HL-60 (cell line): ENCODE data around the gene OGDH.

ENCODE experiments used
- DNase-seq, 2 experiments: peaks; one replicate each; pipeline ENCODE4 v3.0.0-alpha.2; 2010 to 2020; ENCODE audit warnings: low read depth in 1 of 2, low spot score in 1 of 2
- H3K27ac ChIP-seq: fragments of 250-450 bp; sonication (Bioruptor Pico); replicated peaks from 2 replicates; pipeline ENCODE4 v1.5.1; 2020; ENCODE audit warnings: mild to moderate bottlenecking, moderate library complexity
- H3K27me3 ChIP-seq: fragments of 250-450 bp; sonication (Bioruptor Pico); 2 replicates; pipeline ENCODE4 v1.5.1; 2021; ENCODE audit warnings: mild to moderate bottlenecking, moderate library complexity; ENCODE audit not compliant: insufficient read depth, poor library complexity, severe bottlenecking
- H3K4me3 ChIP-seq: replicated peaks from 2 replicates; pipeline ENCODE4 v1.5.1; 2011; ENCODE audit warnings: mild to moderate bottlenecking, control low read depth, low read length; ENCODE audit not compliant: insufficient read depth
- GABPA ChIP-seq: IDR thresholded peaks from 2 replicates; pipeline ENCODE4 v1.6.1; 2012; ENCODE audit warnings: low read depth
- POLR2AphosphoS5 ChIP-seq: IDR thresholded peaks from 2 replicates; pipeline ENCODE4 v1.6.1; 2012; ENCODE audit warnings: low read depth
- SPI1 ChIP-seq: IDR thresholded peaks from 2 replicates; pipeline ENCODE4 v1.6.1; 2012; ENCODE audit warnings: low read depth, mild to moderate bottlenecking, borderline replicate concordance
- TF ChIP-seq, protein P1 (sequence below): IDR thresholded peaks from 2 replicates; pipeline ENCODE4 v1.6.1; 2012; ENCODE audit warnings: low read depth; ENCODE audit not compliant: insufficient replicate concordance
- TF ChIP-seq, protein P2 (sequence below): IDR thresholded peaks from one replicate; pipeline ENCODE4 v1.5.1; 2011; ENCODE audit warnings: low read length, control low read depth, inconsistent platforms; ENCODE audit not compliant: insufficient read depth

The OGDH gene

DNA sequence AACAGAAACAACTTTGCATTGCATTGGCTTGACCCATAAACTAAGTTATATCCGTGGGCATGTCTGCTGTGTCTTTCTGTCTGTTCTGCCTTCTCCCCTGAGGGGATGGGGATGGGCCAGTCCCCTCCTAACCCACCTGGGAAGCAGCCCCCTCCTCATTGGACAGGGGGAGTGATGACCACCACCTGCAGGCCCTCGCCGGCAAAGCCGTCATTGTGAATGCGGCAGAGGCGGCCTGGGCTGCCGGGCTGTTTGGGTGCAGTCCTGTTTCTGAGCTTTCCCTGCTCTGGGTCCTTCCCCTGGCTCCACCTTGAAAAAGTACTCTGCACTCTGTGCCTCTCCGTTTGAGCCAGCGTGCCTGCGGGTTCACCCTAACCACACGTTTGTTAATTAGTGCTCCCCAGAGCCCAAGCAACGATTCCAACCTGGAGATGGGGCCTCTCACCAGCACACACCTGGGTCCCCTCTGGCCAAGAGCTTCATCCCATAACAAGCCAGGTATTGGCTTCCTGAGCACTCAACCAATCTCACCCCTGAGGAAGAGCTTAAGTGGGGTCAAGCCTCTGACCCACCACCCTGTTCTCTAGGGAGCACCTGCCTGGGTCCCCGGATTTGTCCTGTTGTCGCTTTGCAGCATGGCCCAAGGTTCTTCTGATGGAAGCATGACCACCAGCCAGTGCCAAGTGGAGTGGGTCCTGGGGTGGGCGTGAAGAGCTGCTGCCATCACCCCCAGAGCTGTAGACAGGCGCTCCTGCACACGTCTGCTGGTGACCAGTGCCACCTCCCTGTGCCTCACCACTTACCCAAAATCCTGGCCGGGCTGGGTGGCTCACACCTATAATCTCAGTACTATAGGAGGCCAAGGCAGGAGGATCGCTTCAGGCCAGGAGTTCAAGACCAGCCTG is 102.8 kb downstream of the OGDH start:
- TF ChIP-seq, protein P1, sequence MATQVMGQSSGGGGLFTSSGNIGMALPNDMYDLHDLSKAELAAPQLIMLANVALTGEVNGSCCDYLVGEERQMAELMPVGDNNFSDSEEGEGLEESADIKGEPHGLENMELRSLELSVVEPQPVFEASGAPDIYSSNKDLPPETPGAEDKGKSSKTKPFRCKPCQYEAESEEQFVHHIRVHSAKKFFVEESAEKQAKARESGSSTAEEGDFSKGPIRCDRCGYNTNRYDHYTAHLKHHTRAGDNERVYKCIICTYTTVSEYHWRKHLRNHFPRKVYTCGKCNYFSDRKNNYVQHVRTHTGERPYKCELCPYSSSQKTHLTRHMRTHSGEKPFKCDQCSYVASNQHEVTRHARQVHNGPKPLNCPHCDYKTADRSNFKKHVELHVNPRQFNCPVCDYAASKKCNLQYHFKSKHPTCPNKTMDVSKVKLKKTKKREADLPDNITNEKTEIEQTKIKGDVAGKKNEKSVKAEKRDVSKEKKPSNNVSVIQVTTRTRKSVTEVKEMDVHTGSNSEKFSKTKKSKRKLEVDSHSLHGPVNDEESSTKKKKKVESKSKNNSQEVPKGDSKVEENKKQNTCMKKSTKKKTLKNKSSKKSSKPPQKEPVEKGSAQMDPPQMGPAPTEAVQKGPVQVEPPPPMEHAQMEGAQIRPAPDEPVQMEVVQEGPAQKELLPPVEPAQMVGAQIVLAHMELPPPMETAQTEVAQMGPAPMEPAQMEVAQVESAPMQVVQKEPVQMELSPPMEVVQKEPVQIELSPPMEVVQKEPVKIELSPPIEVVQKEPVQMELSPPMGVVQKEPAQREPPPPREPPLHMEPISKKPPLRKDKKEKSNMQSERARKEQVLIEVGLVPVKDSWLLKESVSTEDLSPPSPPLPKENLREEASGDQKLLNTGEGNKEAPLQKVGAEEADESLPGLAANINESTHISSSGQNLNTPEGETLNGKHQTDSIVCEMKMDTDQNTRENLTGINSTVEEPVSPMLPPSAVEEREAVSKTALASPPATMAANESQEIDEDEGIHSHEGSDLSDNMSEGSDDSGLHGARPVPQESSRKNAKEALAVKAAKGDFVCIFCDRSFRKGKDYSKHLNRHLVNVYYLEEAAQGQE, result no peak
- TF ChIP-seq POLR2AphosphoS5 (no peak), GABPA (no peak), SPI1 (no peak)
- TF ChIP-seq, protein P2, sequence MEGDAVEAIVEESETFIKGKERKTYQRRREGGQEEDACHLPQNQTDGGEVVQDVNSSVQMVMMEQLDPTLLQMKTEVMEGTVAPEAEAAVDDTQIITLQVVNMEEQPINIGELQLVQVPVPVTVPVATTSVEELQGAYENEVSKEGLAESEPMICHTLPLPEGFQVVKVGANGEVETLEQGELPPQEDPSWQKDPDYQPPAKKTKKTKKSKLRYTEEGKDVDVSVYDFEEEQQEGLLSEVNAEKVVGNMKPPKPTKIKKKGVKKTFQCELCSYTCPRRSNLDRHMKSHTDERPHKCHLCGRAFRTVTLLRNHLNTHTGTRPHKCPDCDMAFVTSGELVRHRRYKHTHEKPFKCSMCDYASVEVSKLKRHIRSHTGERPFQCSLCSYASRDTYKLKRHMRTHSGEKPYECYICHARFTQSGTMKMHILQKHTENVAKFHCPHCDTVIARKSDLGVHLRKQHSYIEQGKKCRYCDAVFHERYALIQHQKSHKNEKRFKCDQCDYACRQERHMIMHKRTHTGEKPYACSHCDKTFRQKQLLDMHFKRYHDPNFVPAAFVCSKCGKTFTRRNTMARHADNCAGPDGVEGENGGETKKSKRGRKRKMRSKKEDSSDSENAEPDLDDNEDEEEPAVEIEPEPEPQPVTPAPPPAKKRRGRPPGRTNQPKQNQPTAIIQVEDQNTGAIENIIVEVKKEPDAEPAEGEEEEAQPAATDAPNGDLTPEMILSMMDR, result no peak
- H3K27me3 ChIP-seq, result no peaks in the 10 kb centered on the region
- H3K4me3 ChIP-seq, result no peak overlapping the region
- H3K27ac ChIP-seq, result no peak overlapping the region
- no peak for DNase-seq

DNA sequence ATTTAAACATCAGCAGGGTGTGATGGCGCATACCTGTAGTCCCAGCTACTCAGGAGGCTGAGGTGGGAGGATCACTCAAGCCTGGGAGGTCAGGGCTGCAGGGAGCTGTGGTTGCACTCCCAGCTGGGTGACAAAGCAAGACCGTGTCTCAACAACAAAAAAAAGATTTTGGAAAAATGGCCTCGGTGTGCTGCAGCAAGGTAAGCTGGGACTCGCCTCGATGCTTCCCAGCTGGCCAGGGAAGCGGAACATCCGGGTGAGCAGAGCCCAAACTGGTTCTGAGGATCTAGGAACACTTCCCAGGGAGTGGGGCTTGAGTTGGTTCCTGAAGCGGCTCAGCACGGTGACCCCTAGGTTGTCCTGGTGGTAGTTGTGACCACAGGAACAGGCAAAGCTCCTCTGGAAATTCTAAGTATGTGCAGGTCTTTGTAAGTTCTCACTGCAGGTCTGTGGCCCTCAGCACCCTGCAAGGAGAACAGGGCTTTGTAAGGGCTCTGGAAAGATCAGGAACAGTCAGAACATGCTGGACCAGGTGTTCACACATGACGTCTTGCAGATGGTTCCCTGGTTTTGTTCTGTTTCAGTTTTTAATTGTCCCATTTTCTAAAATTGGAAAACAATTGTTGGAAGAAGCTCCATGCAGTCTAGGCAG is 103.6 kb downstream of the OGDH start:
- H3K27me3 ChIP-seq, result no peaks in the 10 kb centered on the region
- no peak overlapping the region for H3K27ac ChIP-seq
- no peak overlapping the region for H3K4me3 ChIP-seq
- no peak for DNase-seq
- TF ChIP-seq, protein P1, result no peak
- TF ChIP-seq SPI1 (no peak), POLR2AphosphoS5 (no peak), GABPA (no peak)
- TF ChIP-seq, protein P2, result no peak

DNA sequence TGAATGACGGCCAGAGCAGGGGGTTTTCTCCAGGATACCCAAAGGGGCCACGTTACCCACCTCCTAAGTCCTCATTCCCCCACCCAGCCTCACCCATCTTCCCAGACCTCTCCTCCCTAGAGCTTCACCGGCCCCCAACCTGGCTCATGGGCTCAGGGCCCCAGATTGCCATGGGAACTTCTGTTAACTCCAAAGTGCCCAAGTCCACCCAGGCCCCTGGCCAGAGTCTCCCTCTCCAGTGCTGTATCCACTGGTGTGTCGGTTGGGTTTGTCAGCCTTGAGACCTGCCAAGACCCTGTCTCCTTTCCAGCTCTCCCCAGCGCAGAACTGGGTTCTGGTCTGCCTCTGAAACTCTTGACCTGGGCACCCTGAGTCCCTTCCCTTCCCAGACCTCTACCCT is 105.1 kb downstream of the OGDH start:
- no peak overlapping the region for H3K27ac ChIP-seq
- H3K27me3 ChIP-seq, result no peaks in the 10 kb centered on the region
- no peak for DNase-seq
- no peak overlapping the region for H3K4me3 ChIP-seq
- TF ChIP-seq SPI1, result no peak
- TF ChIP-seq, protein P2, result no peak
- TF ChIP-seq GABPA, result no peak
- no peak for TF ChIP-seq POLR2AphosphoS5
- TF ChIP-seq, protein P1, result no peak
